ENCODE data around the gene FBLN7.

FBLN7 gene

DNA sequence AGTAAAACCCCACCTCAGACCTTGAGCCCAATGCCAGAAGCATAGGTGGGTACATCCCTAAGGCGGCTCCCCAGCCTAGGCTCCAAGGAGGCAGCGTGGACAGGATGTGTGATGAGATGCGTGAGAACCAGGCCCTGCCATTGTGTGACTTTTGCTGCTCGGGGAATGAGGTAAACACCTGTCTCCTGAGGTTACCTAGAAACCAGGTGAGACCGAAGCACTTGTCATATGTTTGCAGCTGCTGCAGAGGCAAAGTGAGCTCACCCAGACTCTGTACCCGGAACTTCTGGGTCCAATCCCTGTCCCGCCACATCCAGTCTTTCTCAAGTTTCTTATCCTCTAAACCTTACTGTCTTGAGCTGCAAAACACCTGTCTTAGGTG, 3.4 kb downstream of the FBLN7 start:
- no peak for DNase-seq

DNA sequence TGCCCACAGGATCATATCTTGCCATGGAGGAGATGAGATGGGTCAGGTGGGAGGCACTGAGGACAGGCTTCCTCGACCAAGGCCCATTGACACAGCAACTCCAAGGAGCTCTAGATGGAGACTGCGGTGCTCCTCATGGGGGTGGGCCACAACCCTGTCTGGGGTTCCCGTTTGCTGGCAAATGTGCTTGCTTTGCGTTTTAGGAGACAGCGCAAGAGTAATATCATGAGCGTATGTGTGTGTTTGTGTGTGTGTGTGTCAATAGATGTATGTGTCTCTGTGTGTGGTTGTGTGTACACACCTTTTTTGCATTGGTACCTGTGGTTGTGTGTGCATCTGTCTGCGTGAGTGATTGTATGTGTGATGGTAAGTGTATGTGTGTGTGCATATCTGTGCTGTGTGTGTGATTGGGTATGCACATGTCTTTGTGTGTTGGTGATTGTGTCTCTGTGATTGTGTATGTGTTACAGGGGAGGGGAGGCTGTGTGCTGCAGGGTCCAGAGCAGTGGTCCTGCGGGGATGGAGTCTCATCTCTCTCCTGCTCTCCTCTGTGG, 4.4 kb downstream of the FBLN7 start:
- no peak for DNase-seq

DNA sequence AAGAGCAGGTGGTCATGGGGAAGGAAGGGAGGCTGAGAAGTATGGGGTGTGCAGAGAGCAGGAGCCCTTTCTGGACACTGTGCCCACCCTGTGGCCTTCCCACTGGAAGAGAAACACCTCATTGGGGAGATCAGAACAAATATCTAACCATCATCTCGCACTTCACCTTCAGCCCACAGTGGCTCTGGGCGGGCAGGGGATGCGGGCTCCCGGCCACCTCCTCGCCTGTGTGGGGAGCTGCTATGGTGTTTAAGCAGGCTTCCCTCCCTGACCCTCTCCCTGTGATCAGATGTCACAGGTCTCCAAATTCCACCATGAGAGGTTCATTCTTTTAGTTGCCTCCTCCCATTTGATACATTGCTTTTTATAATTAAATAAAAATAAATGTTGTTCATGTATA, 5.0 kb downstream of the FBLN7 start:
- no peak for DNase-seq

DNA sequence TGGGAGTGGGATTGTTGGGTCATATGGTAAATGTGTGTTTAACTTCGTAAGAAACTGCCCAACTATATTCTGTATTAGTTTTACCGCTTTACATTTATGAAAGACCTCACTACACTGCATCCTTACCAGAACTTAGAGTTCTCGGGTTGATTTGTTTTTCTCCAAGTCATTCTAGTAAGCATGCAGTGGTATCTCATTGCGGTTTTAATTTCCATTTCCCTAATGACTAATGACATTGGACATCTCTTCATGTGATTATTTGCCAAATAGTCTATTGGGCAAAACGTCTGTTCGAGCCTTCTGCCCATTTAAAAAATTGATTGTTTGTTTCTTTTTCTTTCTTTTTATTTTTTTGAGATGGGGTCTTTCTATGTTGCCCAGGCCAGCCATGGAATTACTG, 6.8 kb downstream of the FBLN7 start:
- DNase-seq: no peak

DNA sequence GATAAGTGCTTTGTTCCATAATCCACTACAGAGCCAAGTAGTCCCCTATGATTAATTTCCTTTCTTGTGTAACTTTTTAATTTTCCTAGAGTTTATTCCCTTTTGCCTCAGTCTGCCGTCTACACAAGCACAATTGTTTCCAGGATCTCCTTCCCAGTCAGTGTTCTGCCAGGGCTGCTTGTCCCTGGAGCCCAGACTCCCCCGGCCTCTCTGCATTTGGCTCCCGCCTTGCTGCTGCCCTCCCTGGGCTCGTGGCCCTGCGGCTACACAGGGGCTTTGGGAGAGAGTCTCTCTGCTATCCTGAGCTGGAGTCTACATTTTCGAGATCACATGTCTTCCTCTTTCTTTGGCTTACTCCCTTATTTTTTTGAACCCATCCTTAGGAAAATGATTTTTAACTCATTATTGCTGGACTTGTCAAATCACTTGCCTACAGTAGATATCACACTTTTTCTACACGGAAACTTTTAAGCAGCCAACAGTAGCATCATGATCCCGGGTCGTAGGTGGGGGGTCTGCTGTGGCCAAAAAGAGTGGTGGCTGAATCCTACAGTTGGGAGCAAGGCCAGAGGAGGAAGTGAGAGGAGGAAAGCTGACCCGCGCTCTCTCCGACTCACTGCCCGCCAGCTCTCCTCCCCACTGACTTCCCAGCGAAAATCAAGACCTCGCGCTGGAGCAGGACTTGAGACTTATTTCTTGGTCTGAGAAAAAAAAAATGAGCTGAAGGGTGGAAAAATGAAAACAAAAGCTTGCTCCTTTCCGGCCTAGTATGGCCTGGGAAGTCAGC, 9.4 kb downstream of the FBLN7 start:
- no peak for DNase-seq

DNA sequence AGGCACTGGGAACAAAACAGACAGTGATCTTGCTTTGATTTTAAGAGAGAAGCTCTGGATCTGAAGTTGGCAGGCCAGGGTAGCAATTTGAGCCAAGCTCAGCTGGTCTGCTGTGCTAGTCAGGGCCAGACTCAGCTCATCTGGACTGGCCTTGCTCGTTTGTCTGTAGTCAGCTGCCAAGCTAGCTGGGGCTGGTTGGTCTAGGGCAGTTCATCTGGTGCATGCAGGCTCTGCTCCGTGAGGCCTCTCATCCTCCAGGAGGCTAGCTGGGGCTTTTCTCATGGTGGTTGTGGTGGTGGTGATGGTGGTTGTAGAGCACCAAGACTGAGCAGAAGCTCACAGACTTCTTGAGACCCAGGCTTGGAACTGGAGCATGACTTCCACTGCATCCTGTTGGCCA, 10.3 kb downstream of the FBLN7 start:
- DNase-seq: no peak

DNA sequence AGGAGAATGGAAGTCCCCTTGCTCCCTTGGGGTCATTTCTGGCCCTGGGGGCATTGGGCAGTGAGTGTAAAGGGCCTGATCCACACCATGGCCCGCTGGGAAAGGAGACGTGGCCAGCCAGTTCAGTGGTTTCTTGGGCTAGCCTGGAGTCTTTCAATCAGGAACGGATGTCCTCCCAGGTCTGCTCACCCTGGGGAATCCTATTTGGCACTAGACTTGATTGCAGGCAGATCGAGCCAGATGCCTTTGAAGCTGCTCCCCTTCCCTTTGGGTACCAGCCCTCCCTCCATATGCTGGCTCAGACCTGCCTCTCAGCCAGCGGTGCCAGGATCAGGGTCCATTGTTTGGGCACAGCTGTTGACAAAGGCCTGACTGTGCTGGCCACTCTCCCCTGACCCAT, 11.0 kb downstream of the FBLN7 start:
- no peak for DNase-seq

DNA sequence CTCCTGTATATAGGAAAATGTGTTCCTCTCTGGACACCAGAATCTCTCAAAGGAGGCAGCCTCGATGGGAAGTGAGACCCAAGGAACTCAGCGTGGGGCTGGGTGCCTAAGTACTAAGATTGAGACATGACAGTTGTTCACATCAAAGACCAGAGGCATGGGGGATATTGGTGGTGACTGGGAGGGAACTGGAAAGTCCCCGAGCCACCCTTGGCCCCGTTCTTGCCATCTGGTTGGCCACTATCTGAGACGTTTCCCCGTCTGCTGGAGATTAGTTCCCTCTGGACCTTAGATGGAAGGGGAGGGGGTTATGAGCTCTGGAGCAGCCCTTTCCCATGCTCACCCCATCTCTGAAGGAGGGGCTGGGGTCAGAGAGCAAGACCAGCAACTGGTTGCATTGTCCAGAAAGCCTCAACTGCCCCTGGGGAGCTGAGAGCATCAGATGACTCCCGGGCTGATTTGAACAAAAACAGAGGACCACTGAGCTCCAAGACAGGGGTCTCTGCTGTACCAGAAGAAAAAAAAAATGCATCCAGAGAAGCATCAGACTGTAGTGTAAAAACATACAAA, 11.8 kb downstream of the FBLN7 start:
- no peak for DNase-seq

DNA sequence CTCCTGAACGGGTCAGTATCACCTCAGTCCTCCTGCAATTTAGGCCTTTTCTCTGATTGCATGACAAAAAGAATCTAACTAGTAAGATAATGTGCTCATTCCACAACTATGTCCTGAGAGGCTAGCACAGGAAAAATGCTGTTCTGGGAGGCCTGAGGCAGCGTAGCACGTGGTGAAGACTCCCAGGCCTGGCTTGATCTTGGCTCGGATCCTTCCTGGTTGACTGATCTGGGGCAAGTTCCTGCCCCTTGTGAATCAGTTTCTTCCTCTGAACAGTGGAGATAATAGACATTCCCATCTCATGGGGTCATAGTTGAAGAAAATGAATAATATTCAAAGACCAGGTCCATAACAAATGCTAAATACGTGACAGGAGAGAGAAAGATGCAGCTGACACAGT, 12.3 kb downstream of the FBLN7 start:
- no peak for DNase-seq

DNA sequence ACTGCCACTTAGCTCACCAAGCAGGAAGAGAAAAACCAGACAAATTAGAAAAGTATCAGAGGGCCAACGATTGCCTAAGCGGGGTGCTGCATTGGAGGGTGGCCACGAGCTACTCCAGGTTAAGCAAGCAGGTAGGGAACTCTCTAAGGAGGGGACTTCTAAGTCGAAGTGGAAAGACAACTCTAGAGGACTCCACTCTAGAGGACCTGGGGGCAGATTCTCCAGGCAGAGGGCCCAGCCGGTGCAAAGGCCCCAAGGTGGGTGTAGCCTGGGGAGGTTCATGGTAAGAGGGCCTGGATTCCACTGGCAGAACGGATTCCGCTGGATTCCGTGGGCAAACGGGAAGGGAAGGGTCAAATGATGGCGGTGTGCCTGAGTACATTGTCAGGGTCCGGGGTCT, 12.7 kb downstream of the FBLN7 start:
- no peak for DNase-seq

DNA sequence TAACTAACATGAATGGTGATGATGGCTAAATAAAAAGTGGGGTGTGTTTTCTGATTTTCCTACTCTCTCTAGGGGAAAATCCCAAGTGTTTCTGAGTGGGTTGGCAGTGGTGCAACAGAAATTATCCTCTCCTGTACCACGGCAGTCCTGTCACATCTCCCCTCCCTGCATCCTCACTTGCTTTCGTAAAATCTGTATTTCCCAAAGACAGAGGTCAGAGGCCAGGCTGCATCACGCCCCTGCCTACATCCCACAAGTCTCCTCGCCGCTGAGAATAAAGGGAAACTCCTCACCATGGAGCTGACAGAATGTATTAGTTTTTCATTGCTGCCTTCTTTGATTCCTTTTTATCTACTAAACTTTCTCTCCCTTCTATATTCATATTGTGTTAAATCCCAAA, 13.1 kb downstream of the FBLN7 start:
- DNase-seq: no peak

DNA sequence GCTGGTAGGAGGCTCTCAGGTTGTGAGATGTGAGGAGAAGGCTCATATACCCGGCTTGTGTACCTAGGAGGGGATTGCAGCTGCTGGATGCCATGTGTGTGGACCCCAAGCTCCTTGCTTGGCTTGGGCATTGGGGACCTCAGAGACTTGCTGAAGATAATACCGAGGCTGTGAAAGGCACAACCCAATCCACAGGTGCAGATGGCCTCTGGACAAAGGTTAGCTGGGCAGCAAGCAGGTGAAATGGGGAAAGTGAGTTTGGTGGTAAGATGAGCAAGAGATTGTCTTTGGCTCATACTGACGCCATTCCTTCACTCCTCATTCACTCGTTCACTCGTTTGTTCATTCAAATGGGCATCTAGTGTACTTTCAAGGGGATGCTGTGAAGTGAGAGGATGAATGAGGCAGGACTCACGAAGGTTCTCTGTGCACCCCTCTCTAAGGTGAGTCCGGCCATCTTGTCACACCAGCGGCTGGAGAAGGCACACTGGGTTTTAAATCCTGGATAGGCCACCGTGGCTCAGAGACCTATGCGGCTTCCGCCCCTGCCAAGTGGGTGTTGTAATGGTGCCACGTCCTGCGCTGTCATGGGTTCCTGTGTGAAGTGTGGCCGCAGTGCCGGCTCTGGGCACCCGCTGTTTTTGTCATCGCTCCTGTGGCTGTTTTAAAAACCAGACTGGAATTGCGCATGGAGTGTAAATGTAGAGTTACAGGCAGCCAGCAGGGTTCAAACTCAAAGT, 13.7 kb downstream of the FBLN7 start:
- no peak for DNase-seq

DNA sequence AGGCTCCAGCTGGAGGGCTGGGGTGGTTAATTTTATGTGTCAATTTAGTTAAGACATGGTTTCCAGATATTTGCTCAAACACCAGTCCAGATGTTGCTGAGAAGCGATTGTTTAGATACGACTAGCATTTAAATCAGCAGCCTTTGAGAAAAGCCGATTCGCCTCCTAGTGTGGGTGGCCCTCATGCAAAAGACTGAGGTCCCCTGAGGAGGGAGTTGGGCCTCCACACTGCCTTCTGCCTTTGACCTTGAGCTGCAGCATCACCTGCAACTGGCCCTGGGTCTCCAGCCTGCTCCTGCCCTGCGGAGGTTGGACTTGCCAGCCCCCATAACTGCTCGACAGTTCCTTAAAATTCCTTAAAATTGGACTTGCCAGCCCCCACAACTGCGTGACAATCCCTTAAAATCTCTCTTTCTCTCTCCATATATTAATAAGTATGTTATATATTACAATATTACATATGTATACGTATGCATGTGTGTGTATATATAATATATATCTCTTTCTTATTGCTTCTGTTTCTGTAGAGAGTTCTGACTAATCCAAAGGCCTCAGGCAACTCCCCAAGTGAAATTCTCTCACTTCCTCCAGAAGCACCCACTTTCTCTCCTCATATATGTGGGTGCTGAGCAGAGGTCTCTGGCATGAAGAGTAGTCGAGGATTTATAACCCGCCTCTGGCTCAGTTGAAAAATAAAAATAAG, 14.4 kb downstream of the FBLN7 start:
- no peak for DNase-seq

DNA sequence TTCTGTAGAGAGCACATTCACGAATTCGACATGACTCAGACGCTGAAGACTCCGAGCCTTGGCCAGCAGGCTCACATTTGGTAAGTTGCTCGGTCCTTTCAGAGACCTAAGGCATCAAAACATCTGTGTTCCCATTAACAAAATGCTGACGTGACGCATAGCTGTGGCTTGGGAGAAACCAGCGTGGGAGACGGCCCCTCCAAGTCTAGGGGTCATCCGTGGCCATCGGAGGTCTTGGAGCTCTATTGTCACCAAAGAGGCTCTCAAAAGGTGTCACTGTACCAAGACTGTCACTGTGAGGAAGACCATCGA, 14.9 kb downstream of the FBLN7 start:
- no peak for DNase-seq

DNA sequence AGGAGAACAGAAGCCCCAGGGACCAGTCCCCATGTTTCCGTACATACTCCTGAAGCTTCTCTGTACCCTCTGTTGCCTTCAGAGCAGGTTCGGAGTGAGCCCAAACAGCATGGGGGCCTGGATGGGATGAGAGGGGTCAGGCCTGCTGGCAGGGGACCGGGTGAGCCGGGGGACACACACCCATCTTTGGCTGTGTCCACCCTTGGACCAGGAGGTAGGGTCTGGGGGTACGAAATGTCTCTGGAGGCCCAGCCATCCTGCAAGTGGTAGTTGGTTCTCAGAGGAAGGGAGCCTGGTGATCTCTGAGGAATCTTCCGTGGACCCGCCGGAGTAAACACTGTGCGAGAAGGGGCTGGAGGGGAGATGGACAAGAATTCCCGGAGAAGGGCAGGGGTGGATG, 15.3 kb downstream of the FBLN7 start:
- no peak for DNase-seq

DNA sequence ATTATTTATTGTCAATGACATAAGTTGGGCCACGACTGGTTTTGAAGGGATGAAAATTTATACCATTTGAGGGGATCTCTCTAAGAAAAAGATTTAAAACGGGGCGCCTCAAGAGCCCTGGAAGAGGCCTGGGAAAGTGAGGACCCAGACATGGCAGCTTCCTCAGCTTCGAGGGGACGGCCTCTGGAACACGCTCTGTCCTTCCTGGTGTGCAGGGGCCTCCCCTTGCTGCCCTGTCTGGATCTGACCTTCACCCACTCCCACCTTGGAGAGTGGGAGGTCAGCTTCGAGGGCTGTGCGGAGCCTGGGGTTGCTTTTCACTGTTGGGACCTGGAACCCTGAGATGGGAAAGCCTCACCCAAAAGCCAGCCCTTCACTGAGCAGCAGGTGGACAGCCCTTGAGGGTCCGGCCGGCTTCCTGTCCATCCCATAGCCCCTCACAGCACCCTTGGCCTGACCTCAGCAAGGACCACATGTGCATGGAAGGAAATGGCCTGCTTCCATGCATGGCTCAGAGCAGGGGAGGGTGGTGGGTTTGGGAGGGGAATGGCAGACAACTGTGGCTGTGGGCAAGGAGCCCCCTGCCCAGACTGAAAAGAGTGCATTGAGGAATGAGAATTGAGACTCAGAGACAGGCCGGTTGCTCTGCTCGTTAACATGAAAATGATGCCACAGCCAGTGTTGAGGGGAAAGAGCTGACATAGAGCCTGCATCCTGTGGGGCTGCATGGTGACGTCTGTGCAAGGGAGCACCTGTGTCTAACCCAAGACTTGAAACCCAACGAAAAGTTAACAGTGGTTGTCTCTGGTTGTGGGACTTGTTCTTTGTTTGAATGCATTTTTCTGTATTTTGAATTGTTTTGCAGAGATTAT, 16.3 kb downstream of the FBLN7 start:
- no peak for DNase-seq

DNA sequence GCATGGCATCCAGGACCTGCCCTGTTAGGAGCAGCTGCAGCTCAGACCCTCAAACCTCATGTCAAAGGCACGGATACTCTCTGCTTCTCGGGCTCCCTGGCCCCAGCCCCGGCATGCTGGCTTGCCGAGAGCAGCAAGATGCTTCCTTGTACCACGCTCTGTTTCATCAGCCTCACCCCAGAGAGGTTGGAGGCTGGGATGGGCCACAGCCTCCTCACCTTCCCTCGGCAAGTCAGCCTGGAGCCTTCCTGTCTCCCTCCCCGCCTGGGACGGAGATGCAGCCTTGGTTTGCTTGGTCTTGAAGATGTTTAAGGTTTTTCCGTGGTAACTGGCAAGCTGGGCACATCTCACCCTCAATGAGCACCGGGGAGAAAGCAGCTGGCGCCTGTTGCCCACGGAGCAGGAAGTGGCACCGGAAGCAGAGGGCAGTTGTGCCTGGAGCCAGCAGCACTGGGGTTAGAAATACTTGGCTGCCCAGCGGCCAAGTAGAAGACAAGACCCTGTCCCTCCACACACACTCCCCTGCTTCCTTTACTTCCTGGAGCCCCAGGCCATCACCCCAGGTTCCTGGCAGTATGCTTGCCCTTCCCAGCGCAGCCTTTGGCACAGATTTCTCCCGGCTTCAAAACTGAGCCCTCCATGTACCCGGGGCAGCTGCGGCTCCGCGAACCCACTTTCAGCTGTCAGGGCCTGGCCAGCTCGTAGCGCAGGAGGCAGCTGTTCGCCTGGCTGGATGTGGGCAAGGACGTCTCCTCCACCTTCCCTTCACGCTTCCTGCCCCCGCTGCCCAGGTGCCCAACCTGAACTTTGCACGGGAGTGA, 17.4 kb downstream of the FBLN7 start:
- DNase-seq: no peak

DNA sequence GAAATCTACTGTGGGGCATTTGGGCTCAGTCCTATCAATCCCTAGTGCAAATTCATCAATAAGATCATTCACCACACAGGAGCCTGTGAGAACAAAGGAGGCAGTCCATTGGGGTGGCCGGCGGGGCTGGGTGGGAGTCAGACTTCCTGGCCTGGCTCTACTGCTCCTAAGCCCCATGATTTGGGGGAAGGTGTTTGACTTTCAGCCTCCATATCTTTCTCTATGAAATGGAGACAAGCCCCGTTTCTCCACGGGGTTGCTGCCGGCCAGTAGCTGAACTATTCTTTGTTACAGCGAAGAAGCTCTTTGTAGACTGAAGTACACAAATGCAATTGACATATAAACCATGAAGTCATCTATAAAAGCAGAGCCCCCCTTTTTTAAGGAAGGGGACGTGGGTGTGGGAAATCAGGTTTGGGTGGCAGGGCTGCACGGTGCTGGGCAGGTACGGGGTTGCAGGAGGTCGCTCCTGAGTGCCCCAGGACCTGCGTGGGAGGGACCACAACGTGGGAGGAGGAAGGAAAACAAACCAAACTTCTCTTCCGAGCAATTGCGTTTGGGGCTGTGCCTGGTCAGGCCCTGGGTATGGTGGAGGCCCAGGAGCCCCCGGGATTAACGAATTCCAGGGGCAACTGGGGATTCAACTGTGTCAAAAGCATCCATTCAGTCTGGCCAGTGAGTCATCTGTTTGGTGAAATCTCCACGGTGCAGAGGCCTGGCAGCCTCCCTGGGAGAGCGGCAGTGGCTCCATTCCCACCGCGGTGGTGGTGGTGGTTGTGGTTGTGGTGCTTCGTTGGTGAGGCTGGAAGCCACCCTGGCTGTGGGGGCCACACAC, 18.2 kb downstream of the FBLN7 start:
- no peak for DNase-seq

DNA sequence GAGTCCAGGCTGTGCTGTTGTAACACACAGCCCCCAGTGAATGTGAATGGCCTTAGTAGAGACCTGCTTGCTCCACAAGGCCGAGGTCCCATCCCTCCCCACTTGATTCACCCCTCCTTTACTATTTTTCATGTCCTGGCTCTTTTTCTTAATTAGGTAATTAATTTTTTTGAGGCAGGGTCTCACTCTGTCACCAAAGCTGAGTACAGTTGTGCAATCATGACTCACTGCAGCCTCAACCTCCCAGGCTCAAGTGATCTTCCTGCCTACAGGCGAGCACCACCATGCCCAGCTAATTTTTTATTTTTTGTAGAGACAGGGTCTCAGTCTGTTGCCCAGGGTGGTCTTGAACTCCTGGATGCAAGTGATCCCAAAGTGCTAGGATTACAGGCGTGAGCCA, 19.3 kb downstream of the FBLN7 start:
- no peak for DNase-seq

DNA sequence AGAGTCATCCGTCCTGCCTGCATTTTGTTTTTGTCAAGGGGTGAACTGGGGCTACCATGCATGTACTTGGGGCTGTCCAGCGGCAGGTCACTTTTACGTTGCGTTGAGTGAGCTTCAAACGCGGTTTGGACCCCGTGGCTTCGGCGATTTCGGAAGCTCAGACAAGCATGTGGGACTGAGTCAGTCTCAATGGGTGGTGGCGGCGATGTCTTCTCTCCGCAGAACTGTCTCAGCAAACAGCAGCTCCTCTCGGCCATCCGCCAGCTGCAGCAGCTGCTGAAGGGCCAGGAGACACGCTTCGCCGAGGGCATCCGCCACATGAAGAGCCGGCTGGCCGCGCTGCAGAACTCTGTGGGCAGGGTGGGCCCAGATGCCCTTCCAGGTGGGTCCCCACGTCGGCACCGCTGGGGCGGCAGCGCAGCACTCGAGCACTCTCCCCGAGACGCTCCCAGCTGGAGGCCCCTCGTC, 21.3 kb downstream of the FBLN7 start:
- no peak for DNase-seq
